A549 (cell line): ENCODE data around the gene IFITM5. TPM values are rescaled to one million over a fixed set of nuclear protein-coding genes. Genes with fewer than 3 reads are reported as not detected.

Source experiments
- ATAC-seq, 2 experiments: fragments of 200-7000 bp in 1 of 2; fragments of >200 bp in 1 of 2; cut with Nextera tagmentation in 1 of 2; cut with Tn5 transposase in 1 of 2; 3 replicates each; pipeline versions ENCODE4 v1.8.0 to v1.9.1; 2018 to 2020; ENCODE audit warnings: mild to moderate bottlenecking in 1 of 2, moderate library complexity in 1 of 2
- CTCF ChIA-PET: fragments of 300-600 bp; sonication (Branson Sonifier 250); formaldehyde crosslinking; extraction: SDS; loops from one replicate; lab custom pipeline; 2021; ENCODE audit warnings: antibody characterized with exemption, inconsistent platforms; lab: Yijun Ruan, JAX
- POLR2A ChIA-PET: fragments of 350-600 bp; formaldehyde crosslinking; extraction: SDS; loops from one replicate; lab custom pipeline; 2021; ENCODE audit warnings: antibody characterized with exemption, inconsistent platforms; lab: Yijun Ruan, JAX
- DNase-seq, 2 experiments: peaks; one replicate each; pipeline versions ENCODE4 v3.0.0 to v3.0.0-alpha.2; 2011 to 2016; ENCODE audit warnings: low read depth in 1 of 2, low spot score in 1 of 2
- FAIRE-seq: peaks from 2 replicates; lab custom pipeline; 2011; peaks lifted over from hg19 to GRCh38; lab: Jason Lieb, UNC
- H3K27ac ChIP-seq, 2 experiments: fragments of >200 bp; sonication (Bioruptor Twin); formaldehyde crosslinking; 3 replicates each; pipeline ENCODE4 v1.5.1; 2016 to 2017
- H3K4me1 ChIP-seq: fragments of >200 bp; sonication (Bioruptor Twin); formaldehyde crosslinking; 3 replicates; pipeline ENCODE4 v1.6.1; 2016
- H3K4me2 ChIP-seq: fragments of >200 bp; sonication (Bioruptor Twin); formaldehyde crosslinking; 3 replicates; pipeline ENCODE4 v1.6.1; 2016
- H3K4me3 ChIP-seq: fragments of >200 bp; sonication (Bioruptor Twin); formaldehyde crosslinking; 3 replicates; pipeline ENCODE4 v1.5.1; 2016
- H3K9me3 ChIP-seq: fragments of >200 bp; sonication (Bioruptor Twin); formaldehyde crosslinking; 3 replicates; pipeline ENCODE4 v1.6.1; 2016
- ATOH8 ChIP-seq: fragments of 250-450 bp; sonication (Bioruptor Pico); IDR thresholded peaks from 2 replicates; pipeline ENCODE4 v1.5.0; 2020; ENCODE audit warnings: low read depth, mild to moderate bottlenecking, moderate library complexity
- BHLHE40 ChIP-seq: IDR thresholded peaks from 2 replicates; pipeline ENCODE4 v1.6.1; 2012; ENCODE audit warnings: low read depth, low read length, inconsistent platforms
- CTCF ChIP-seq: fragments of >200 bp; sonication (Bioruptor Twin); formaldehyde crosslinking; IDR thresholded peaks from 3 replicates; pipeline ENCODE4 v1.5.1; 2016
- E2F6 ChIP-seq: IDR thresholded peaks from 2 replicates; pipeline ENCODE4 v1.6.1; 2012; ENCODE audit warnings: low read depth, borderline replicate concordance
- FOSL2 ChIP-seq, 2 experiments: fragments of 450-650 bp in 1 of 2; fragments of >200 bp in 1 of 2; sonication (Bioruptor Twin) in 1 of 2; formaldehyde crosslinking; IDR thresholded peaks; 2 replicates each; pipeline versions ENCODE4 v1.5.0 to v1.6.1; 2016 to 2020; ENCODE audit warnings: mild to moderate bottlenecking in 1 of 2, moderate library complexity in 1 of 2
- HDAC2 ChIP-seq: fragments of 200-600 bp; sonication (generic); IDR thresholded peaks from 2 replicates; pipeline ENCODE4 v1.6.1; 2016
- HMGXB4 ChIP-seq: fragments of 250-450 bp; sonication (Bioruptor Pico); IDR thresholded peaks from 2 replicates; pipeline ENCODE4 v1.5.0; 2021; ENCODE audit warnings: mild to moderate bottlenecking, moderate library complexity, borderline replicate concordance
- KDM5A ChIP-seq: fragments of 200-600 bp; sonication (generic); IDR thresholded peaks from 2 replicates; pipeline ENCODE4 v1.6.1; 2016; ENCODE audit warnings: antibody characterized with exemption, mild to moderate bottlenecking
- MAX ChIP-seq: IDR thresholded peaks from 2 replicates; pipeline ENCODE4 v1.6.1; 2012
- NFE2L2 ChIP-seq: fragments of 150-350 bp; conservative IDR thresholded peaks from 2 replicates; pipeline ENCODE4 v1.6.1; 2014; ENCODE audit warnings: low read length
- PBX3 ChIP-seq: IDR thresholded peaks from 2 replicates; pipeline ENCODE4 v1.6.1; 2012
- RAD21 ChIP-seq, 2 experiments: fragments of >200 bp in 1 of 2; sonication (Bioruptor Twin) in 1 of 2; formaldehyde crosslinking in 1 of 2; IDR thresholded peaks in 1 of 2; conservative IDR thresholded peaks in 1 of 2; 2 replicates in 1 of 2; 3 replicates in 1 of 2; pipeline ENCODE4 v1.6.1; 2012 to 2018; ENCODE audit warnings: inconsistent platforms in 1 of 2
- RFX5 ChIP-seq: fragments of 450-650 bp; IDR thresholded peaks from 2 replicates; pipeline ENCODE4 v1.7.1; 2014; ENCODE audit warnings: antibody characterized with exemption, mild to moderate bottlenecking, moderate library complexity
- RNF2 ChIP-seq: fragments of 200-600 bp; sonication (generic); IDR thresholded peaks from 2 replicates; pipeline ENCODE4 v1.6.1; 2016; ENCODE audit warnings: low read depth, mild to moderate bottlenecking, antibody characterized with exemption, moderate library complexity, borderline replicate concordance
- ZFP36 ChIP-seq: fragments of 450-650 bp; IDR thresholded peaks from 2 replicates; pipeline ENCODE4 v1.6.1; 2014; ENCODE audit warnings: borderline replicate concordance; ENCODE audit not compliant: partially characterized antibody
- WGBS: methylation state at CpG from one replicate; pipeline ENCODE4 v1.1.6; 2017; ENCODE audit errors: missing lambda C conversion rate; 5-methylcytosine and 5-hydroxymethylcytosine counted together
- polyA minus RNA-seq: library from RNA; depleted of rRNA, polyadenylated mRNA; stranded (reverse); fragments of >200 nt; gene quantifications from 2 replicates; pipeline ENCODE4 v1.2.3, GENCODE V29; 2011; rRNA and poly(A)+ RNA removed
- polyA plus RNA-seq, 4 experiments: library from polyadenylated mRNA; depleted of rRNA in 3 of 4; stranded (reverse); fragments of >200 nt; fragmentation: RNase III in 1 of 4; extraction: RNeasy Plus Mini Kit Qiagen cat#74134 plus additional on column Dnase treatment in 1 of 4; gene quantifications; 2 replicates in 3 of 4; 3 replicates in 1 of 4; pipeline ENCODE4 v1.2.3, GENCODE V29; 2011 to 2017

IFITM5 gene
- polyA plus RNA-seq (2011; rRNA removed) (not detected in 2 replicates), polyA plus RNA-seq (2017; fragmentation: RNase III; extraction: RNeasy Plus Mini Kit Qiagen cat#74134 plus additional on column Dnase treatment) (not detected in 3 replicates), polyA minus RNA-seq (not detected in 2 replicates)
- not detected in 2 replicates for polyA plus RNA-seq (2012; cell fraction: cytosol; rRNA removed)
- polyA plus RNA-seq (2012; cell fraction: nucleus; rRNA removed) = not detected in 2 replicates

GRCh38 chr11:299081-299891 is at the start of gene IFITM5:
IFITM5 (minus strand) TSS chr11:299526; CDS start chr11:299490, 36 bp downstream.
- TF ChIP-seq CTCF = no peak
- TF ChIP-seq MAX = no peak
- TF ChIP-seq RNF2 = no peak
- no peak for TF ChIP-seq HMGXB4 (CRISPR knock-in tag)
- ChIA-PET CTCF (interaction anchor here (0.6 to 3.2 kb wide), 5 partner anchors 11 to 248 kb away, joined by 3 to 16 read pairs (median 4); no protein-coding TSS in a partner anchor), POLR2A (no interaction called here)
- DNase-seq (no peak), ATAC-seq (no peak), FAIRE-seq (no peak)
- H3K27ac ChIP-seq = peak within 1 kb of the TSS in 1 of 2 experiments; percentile 19; a peak in 1 of 6 replicates
- WGBS = 59% methylated on average over 10 of the region's 40 CpGs
- no peak within 1 kb of the TSS for H3K4me3 ChIP-seq
- H3K4me1 ChIP-seq = no peaks in the 10 kb centered on the region
- H3K4me2 ChIP-seq = no peak within 1 kb of the TSS
- H3K9me3 ChIP-seq = no peaks in the 10 kb centered on the region

GRCh38 chr11:346529-346928 is 47.2 kb upstream of the IFITM5 start:
- ATAC-seq (no peak), FAIRE-seq (no peak), DNase-seq (no peak)
- Histone ChIP-seq H3K4me3 (no peak overlapping the region), H3K27ac (no peak overlapping the region), H3K4me2 (no peak overlapping the region), H3K4me1 (no peaks in the 10 kb centered on the region), H3K9me3 (no peaks in the 10 kb centered on the region)
- WGBS = 73% methylated on average over 3 of the region's 3 CpGs
- ChIA-PET POLR2A (interaction anchor here (1.4 kb wide), 1 partner anchor 9 kb away, joined by 6 read pairs; no protein-coding TSS in a partner anchor), CTCF (interaction anchor here (1.2 to 1.6 kb wide), 2 partner anchors 10 to 172 kb away, joined by 3 to 4 read pairs; no protein-coding TSS in a partner anchor)
- TF ChIP-seq RFX5 (no peak), KDM5A (no peak), CTCF (no peak), RAD21 (conservative IDR thresholded peaks at IDR 0.05 in 1 of 2, IDR thresholded peaks at IDR 0.05 in 1 of 2) (no peak), HDAC2 (no peak), NFE2L2 (no peak)

- ChIA-PET POLR2A (interaction anchor here (0.8 to 1.4 kb wide), 2 partner anchors 11 kb away, joined by 4 to 6 read pairs; no protein-coding TSS in a partner anchor), CTCF (interaction anchor here (0.7 to 1.6 kb wide), 9 partner anchors 8 to 452 kb away, joined by 3 to 6 read pairs (median 3); no protein-coding TSS in a partner anchor)
- no peak overlapping the region for H3K27ac ChIP-seq
- H3K4me3 ChIP-seq = no peak overlapping the region
- H3K4me2 ChIP-seq = no peak overlapping the region
- H3K9me3 ChIP-seq = no peaks in the 10 kb centered on the region
- ATAC-seq = no peak
- no peaks in the 10 kb centered on the region for H3K4me1 ChIP-seq
- FAIRE-seq = no peak
- DNase-seq = no peak
- 82% methylated on average over 11 of the region's 11 CpGs for WGBS
- TF ChIP-seq E2F6 = no peak
- TF ChIP-seq ATOH8 (CRISPR knock-in tag) = no peak
- TF ChIP-seq BHLHE40 = no peak
- no peak for TF ChIP-seq PBX3
- TF ChIP-seq FOSL2 (IDR thresholded peaks at IDR 0.05) = no peak
- no peak for TF ChIP-seq FOSL2 (CRISPR knock-in tag; IDR thresholded peaks at IDR 0.05)
- no peak for TF ChIP-seq ZFP36
- no peak for TF ChIP-seq HMGXB4 (CRISPR knock-in tag)
Observed at GRCh38 chr11:344836-345578, 45.7 kb upstream of the IFITM5 start.
